GM19023 (cell line): ENCODE data around the gene PCDHAC1.
"Not testable (repeated sequence)": the region's sequence is repeated elsewhere in the genome, so short reads cannot be mapped to it uniquely, and the experiment has no call there.

Experiments
- ATAC-seq: cut with Tn5 transposase; IDR thresholded peaks from one replicate; pipeline ENCODE4 v1.9.1; 2021; ENCODE audit warnings: mild to moderate bottlenecking, moderate library complexity; ENCODE audit not compliant: unreplicated experiment

The PCDHAC1 gene

DNA sequence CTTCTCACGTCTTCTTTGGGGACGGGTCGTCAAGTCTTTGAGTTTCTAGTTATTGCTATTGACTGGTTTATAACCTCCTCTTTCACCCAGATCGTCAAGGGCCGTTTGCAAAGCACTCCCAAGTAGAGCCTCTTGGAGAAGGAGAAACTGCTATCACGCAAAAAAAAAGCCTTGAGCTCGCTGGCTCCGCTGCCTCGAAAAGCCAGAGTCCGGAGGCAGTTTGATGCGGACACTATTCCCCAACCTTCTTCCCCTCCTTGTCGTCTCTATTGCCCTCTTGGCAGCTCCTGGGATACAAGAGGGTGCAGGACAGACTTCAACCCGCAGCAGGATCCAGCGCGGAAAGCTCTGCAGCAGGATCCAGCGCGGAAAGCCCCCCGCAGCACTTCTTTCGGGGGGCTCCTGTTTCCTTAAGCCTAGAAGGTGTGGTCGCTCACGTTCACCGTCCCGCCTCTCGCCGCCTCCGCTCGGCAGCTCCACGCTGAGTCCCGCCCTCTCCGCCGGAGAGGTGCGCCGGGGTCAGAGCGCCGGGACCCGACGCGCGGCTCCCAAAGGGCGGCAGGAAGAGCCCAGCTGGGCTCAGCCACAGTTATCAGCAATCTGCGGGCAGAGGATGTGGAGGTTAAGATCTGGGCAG, at the start of gene PCDHAC1:
Gene PCDHAC1, plus strand, starts transcription at position 494 of the 637 bp plus-strand sequence. CDS start 594 bp downstream, outside the sequence.
- no peak for ATAC-seq

DNA sequence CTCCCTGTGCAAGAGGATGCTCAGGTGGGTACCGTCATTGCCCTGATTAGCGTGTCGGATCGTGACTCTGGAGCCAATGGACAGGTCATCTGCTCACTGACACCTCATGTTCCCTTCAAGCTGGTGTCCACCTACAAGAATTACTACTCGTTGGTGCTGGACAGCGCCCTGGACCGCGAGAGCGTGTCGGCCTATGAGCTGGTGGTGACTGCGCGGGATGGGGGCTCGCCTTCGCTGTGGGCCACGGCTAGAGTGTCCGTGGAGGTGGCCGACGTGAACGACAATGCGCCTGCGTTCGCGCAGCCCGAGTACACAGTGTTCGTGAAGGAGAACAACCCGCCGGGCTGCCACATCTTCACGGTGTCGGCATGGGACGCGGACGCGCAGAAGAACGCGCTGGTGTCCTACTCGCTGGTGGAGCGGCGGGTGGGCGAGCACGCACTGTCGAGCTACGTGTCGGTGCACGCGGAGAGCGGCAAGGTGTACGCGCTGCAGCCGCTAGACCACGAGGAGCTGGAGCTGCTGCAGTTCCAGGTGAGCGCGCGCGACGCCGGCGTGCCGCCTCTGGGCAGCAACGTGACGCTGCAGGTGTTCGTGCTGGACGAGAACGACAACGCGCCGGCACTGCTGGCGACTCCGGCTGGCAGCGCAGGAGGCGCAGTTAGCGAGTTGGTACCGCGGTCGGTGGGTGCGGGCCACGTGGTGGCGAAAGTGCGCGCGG, 49.4 kb upstream of the PCDHAC1 start:
- not testable (repeated sequence) for ATAC-seq

- ATAC-seq: no peak
Measured at GRCh38 chr5:140877262-140877581, 48.9 kb upstream of the PCDHAC1 start.

GRCh38 chr5:140881889-140882590, 44.1 kb upstream of the PCDHAC1 start, which contains the start of gene PCDHA13:
Gene PCDHA13, plus strand, starts transcription at chr5:140882124. Its CDS starts 145 bp downstream, at chr5:140882269.
- no peak for ATAC-seq

DNA sequence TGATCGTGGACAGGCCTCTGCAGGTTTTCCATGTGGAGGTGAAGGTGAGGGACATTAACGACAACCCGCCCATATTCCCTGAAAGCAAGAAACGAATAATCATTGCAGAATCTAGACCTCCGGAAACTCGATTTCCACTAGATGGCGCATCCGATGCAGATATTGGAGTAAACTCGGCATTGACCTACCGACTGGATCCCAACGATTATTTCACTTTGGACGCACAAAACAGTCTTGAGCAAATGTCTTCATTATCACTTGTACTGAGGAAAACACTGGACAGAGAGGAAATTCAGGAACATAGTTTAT, 43.6 kb upstream of the PCDHAC1 start:
- ATAC-seq: no peak

DNA sequence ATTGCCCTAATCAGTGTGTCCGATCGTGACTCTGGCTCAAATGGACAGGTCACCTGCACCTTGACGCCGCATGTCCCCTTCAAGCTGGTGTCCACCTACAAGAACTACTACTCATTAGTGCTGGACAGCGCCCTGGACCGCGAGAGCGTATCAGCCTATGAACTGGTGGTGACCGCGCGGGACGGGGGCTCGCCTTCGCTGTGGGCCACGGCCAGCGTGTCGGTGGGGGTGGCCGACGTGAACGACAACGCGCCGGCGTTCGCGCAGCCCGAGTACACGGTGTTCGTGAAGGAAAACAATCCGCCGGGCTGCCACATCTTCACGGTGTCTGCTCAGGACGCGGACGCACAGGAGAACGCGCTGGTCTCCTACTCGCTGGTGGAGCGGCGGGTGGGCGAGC, 42.7 kb upstream of the PCDHAC1 start:
- no peak for ATAC-seq

GRCh38 chr5:140883927-140884697, 42.0 kb upstream of the PCDHAC1 start:
- ATAC-seq: no peak

DNA sequence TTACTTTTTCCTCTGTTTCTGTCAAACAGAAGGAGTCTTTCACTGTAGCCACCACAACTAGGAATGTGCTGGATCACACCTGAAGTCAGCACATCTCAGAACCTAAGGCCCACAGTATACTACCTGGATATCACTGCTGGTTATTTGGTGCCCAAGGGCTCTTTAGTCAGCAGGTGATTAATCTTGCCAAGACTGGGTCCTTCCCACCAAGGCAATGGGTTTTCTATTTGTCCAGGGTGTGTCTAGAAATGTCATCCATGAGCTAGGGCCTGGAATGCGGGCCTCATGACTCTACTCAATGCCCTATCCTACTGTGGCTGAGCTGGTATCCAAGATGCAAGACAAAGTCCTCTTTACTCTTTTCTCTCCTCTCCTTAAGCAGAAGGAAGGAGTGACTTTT, 9.8 kb upstream of the PCDHAC1 start:
- no peak for ATAC-seq

GRCh38 chr5:140923601-140924000, 2.5 kb upstream of the PCDHAC1 start:
- no peak for ATAC-seq

DNA sequence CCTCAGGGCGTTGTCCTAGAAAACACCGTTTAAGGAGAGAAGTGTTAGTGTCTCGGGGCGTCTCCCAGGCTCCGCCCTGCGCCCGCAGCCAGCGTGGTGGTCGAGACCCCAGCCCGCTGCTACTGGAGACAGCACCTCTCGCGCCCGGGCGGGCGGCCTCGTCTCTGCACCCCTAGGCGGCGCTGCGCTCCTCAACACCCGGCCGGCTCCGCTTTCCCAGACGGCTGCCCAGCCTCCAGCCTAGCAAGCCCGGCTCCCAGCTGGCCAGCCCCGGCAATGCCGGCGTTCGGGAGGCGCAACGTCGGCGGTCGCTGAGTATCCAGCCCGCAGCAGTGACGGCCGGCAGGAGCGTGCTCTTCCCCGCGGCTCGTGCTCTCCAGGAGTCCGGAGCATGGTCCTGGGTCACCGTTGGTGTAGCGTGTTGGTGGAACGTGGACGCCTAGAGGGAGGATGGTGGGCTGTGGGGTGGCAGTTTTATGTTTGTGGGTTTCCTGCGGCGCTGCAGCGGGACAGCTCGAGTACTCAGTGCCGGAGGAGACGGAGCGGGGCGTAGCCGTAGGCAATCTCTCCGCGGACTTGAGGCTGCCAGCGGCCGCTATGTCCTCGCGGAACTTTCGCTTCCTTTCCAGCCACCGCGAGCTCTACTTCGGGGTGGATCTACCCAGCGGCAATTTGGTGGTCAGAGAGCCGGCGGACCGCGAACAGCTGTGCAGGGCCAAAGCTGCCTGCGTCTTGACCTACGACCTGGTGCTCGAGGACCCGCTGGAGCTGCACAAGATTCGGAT, 536 bp downstream of the PCDHAC1 start:
- no peak for ATAC-seq

GRCh38 chr5:140927228-140927573, 1.1 kb downstream of the PCDHAC1 start:
- ATAC-seq: no peak

DNA sequence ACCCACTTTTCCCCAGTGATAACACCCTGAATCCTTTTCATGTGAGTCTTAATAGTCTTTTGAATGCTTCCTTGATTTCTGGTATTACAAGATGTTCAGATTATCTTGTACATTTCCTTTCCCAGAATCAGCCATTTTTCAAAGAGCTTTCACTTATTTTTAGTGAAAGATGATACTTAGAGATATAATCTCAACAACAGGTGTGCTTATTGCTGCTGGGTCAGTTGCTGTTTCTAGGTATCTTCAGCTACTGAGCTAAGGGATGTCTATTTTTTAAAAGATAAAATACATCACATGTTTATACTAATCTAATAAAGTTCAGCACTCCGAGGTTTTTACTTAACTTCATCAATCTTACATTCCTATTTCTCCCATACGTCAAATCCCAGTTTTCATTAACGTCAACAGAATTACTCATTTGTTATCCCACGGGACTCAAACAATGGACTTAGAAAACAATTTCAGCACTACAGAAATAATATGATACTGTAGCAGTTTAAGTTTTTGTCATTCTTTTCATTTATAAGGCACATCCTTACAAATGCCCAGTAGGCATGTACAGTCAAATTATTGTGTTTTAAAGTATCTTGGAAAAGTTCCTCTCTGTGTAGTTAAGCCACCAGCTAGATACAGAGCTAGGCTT, 9.0 kb downstream of the PCDHAC1 start:
- ATAC-seq: no peak

- no peak for ATAC-seq
Measured at GRCh38 chr5:140946578-140946977, 20.5 kb downstream of the PCDHAC1 start.

DNA sequence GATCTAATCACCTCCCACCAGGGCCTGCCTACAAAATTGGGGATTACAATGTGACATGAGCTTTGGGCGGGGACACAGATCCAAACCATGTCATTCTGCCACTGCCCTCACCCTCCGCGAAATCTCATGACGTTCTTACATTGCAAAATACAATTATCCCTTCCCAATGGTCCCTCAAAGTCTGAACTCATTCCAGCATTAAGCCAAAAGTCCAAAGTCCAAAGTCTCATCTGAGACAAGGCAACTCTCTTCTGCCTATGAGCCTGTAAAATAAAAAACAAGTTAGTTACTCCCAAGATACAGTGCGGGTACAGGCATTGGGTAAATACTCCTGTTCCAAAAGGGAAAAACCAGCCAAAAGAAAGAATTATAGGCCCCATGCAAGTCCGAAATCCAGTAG, 25.5 kb downstream of the PCDHAC1 start:
- no peak for ATAC-seq

- no peak for ATAC-seq
Measured at GRCh38 chr5:140953234-140953633, 27.1 kb downstream of the PCDHAC1 start.

GRCh38 chr5:140962190-140962589, 36.1 kb downstream of the PCDHAC1 start:
- no peak for ATAC-seq

DNA sequence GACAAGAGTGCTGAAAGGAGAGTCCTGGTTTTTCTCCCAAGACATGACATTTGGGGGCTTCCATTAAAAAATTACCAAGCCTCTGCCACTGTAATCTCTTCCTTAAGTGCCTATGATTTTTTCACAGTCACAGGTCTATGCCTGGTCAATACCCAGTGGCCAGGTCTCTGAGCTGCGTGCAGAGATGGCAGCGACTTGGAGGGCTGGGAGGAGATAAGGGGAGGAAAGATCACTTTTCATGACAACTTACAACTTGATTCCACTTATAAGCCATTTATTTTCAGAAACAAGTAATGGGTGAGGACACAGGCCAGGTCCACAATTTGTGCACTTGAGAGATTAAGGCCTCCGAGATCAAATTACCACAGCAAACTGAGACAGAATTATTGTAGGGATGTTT, 38.3 kb downstream of the PCDHAC1 start:
- no peak for ATAC-seq

DNA sequence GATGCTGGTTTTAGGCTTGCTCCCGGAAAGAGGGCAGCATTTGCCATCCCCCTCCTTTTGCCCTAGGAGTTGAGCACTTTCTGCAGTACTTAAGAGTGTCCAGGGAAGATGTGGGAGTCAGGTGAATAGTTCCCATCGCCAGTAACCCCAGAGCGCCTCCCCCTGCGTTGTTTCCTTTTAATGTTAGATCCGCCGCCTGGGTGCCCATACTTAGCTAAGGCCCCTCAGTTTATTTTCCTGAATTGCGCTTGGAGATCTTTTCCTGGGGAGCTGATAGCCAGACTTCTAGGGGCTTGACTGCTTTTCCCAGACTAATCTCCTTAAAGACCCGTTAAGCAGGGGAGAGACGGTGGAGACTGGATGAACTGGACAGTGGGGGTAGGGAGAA, 39.8 kb downstream of the PCDHAC1 start:
- ATAC-seq: no peak

DNA sequence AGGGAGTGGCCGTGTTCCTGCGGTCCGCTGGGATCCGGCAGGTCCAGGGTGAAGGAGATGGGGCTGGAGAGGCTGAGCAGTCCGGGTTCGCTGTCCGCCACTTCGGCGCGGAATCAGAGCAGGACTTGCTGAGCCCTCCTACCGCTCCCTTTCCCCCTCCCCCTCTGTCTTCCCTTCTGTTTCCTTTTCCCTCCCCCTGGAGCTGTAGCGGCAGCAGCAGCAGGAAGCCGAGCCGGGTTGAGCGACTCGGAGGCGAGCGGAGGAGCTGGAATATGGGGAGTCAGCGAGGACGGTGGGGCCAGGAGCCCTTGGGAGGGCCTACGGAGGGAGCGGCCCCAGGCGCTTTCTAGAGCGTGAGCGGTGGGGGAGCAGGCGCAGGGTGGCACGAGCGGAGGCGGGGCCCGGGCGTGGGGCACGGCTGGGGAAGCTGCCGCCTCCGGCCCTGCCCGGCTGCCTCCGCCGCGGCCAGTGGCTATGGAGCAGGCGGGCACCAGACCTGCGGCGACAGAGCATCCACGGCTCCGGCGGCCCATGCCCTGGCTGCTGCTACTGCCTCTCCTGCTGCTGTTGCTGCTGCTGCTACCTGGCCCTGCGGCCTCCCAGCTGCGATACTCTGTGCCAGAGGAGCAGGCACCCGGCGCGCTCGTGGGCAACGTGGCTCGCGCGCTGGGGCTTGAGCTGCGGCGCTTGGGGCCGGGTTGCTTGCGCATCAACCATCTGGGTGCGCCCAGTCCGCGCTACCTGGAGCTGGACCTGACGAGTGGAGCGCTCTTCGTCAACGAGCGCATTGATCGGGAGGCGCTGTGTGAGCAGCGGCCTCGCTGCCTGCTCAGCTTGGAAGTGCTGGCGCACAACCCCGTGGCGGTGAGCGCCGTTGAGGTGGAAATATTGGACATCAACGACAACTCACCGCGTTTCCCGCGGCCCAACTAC, 40.5 kb downstream of the PCDHAC1 start, which contains the start of gene PCDHAC2:
Gene PCDHAC2, plus strand, starts transcription at position 184 of the 933 bp plus-strand sequence. Its CDS starts 291 bp downstream, at position 475.
- ATAC-seq: no peak
